GM19043 (cell line): Measurements from ENCODE around the gene SNPH.
"Not testable (repeated sequence)": the region's sequence is repeated elsewhere in the genome, so short reads cannot be mapped to it uniquely, and the experiment has no call there.

Experiments used
- ATAC-seq: cut with Tn5 transposase; IDR thresholded peaks from one replicate; pipeline ENCODE4 v1.9.1; 2021; ENCODE audit warnings: low read depth; ENCODE audit not compliant: unreplicated experiment

SNPH gene, protein sequence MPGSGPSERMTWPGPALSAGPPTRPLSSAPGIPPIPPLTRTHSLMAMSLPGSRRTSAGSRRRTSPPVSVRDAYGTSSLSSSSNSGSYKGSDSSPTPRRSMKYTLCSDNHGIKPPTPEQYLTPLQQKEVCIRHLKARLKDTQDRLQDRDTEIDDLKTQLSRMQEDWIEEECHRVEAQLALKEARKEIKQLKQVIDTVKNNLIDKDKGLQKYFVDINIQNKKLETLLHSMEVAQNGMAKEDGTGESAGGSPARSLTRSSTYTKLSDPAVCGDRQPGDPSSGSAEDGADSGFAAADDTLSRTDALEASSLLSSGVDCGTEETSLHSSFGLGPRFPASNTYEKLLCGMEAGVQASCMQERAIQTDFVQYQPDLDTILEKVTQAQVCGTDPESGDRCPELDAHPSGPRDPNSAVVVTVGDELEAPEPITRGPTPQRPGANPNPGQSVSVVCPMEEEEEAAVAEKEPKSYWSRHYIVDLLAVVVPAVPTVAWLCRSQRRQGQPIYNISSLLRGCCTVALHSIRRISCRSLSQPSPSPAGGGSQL

DNA sequence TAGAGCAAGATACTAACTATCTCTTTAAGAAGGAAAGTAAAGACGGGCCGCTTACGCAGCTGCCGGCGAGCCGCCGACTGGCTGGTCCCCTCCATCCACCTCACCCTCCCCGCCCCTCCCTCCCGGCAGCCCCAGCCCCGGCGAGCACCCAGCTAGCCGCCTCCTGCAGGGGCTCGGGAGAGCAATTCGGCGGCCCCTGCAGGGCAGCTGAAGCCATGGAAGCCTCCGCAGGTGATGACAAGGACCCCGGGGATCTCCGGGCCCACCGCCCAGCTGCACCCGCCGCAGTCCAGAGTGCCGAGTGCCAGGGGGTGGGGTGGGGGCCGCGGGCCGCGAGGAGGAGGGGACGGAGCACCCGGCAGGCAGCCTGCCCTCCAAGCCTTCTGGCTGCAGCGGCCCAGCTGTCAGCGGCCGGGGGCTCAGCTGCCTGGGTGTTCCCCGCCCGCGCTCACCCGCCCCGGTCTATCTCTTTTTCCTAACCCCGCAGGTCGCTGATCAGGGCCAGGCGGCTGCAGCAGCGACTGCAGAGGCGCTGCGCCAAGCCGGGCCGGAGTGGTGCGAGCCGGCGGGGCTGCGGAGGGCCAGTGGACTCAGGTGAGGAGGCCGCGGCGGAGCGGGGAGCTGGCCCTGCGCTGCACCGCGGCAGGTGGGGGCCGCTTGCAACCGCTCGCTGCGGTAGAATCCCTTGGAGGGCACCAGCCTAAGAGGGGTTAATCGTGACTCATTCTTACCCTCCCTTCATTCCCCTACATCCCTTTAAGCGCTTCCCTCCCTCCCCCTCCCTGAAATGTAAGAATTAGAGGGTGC lies at the start of gene SNPH:
Gene SNPH (plus strand): TSS at position 128 of the 807 bp plus-strand sequence. CDS start 29,946 bp downstream, outside the sequence.
- ATAC-seq: no peak

GRCh38 chr20:1216527-1217427 lies 49.3 kb upstream of the SNPH start:
- ATAC-seq: not testable (repeated sequence)

GRCh38 chr20:1222750-1223149 lies 43.3 kb upstream of the SNPH start:
- ATAC-seq: not testable (repeated sequence)

GRCh38 chr20:1224205-1224890 lies 41.7 kb upstream of the SNPH start:
- ATAC-seq: no peak

DNA sequence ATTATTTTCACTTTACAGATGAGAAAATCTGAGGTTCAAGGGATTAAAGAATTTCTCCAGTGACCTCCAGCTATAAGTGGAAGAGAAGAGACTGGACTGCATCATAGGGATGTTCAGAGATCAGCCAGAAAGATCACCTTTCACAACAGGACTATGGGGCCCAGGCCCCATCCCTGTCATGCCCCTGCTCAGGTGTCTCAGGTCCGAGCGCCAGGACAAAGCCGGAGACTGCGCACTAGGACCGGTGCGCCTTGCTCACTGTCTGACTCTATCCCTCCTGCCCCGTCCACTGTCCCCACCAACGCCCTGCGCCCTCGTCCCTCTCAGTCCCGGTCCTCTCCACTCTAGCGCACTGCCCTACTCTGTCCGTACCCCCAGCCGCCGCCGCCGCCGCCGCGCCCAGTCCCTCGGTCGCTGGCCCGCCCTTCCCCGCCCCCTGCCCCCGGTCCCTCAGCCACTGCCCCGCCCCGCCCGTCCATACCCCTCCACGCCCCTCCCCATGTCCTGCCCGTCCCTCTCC lies 40.8 kb upstream of the SNPH start:
- ATAC-seq: no peak

DNA sequence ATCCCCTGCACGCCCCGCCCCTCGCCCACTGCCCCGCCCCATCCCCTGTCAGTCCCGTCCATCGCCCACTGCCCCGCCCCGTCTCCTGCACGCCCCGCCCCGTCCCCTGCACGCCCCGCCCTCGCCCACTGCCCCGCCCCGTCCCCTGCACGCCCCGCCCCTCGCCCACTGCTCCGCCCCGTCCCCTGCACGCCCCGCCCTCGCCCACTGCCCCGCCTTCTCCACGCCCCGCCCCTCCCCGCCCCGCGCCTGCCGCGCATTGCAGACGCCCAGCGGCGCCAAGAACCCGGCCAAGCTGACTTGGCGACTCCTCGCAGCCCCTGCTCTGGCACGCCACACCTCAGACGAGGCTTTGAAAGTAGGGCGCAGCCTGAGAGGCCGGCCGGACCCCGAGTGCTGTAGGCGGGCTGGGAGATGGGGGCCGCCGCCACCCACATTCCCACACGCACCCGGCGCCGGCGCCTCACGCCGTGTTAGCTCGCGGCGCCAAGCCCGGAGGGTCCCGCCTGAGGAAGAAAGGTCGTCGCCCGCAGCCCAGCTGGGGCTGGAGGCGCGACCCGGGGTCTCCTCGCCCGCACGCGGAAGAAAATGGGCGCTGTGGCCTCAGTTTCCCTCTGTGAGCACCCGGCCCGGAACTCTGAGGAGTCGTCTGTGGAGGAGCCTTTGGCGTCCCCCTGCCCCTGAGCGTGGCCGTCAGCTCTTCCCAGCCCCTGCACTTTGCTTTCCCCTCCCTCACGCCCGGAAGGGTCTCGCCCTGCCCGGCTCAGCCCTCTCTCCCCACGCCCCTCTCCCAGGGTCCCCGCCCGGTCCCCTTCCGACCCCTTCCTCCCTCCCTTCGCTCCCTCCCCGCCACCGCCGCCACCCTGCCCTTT lies 40.1 kb upstream of the SNPH start, which contains the start of gene RAD21L1:
Gene RAD21L1 (plus strand): TSS at position 262 of the 872 bp plus-strand sequence. CDS start 2,410 bp downstream, outside the sequence.
- ATAC-seq: no peak

- ATAC-seq: no peak
Measured at GRCh38 chr20:1229541-1229940, 36.6 kb upstream of the SNPH start.

- no peak for ATAC-seq
Measured at GRCh38 chr20:1232286-1233111, 33.6 kb upstream of the SNPH start.

DNA sequence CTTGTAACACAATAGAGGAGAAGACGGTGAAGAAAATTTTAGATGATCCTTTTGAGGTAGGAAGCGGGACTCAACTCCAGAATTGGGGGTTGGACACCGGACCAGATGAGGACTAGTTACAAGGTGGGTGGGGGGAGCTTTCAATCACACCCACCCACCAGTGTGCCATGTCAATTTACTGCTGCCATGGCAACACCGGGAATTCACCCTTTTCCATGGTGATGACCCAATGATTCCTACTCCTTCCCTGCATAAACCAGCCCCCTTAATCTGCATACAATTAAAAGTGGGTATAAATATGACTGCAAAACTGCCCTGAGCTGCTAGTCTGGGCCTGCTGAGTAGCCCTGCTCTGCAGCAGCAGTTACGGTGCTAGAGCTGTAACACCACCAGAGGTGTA lies 25.5 kb upstream of the SNPH start:
- ATAC-seq: no peak

GRCh38 chr20:1241456-1241855 lies 24.6 kb upstream of the SNPH start:
- no peak for ATAC-seq

DNA sequence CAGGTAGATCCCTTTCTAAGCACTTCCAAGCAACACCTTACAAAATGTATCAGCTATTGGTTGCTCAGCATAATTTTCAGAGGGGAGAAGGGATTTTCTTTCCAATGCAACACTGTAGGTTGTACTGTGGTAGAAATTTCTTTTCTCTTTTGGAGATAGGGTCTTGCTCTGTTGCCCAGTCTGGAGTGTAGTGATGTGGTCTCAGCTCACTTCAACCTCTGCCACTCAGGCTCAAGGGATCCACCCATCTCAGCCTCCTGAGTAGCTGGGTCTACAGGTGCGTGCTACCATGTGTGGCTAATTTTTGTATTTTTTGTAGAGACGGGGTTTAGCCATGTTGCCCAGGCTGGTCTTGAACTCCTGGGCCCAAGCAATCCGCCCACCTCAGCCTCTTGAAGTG lies 24.0 kb upstream of the SNPH start:
- no peak for ATAC-seq

GRCh38 chr20:1242530-1242929 lies 23.6 kb upstream of the SNPH start:
- no peak for ATAC-seq

DNA sequence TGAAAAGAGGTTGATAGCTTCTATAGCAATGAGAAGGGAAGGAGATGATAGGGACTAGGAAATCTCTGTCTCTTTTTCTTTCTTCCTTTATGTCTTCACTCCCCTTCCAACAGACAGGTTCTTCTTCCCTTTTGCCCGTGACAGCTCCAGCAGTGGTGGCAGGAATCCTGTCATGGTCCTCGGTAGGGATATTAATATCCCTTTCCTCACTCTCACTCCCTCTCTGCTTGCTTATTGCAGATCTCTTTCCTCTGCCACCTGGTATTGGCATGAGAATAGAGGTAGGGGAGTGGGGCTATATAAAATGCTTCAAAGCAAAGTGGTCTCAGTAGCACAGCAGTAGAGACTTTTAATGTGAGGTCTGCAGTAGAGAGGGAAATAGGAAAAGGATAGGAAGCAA lies 20.5 kb upstream of the SNPH start:
- no peak for ATAC-seq

DNA sequence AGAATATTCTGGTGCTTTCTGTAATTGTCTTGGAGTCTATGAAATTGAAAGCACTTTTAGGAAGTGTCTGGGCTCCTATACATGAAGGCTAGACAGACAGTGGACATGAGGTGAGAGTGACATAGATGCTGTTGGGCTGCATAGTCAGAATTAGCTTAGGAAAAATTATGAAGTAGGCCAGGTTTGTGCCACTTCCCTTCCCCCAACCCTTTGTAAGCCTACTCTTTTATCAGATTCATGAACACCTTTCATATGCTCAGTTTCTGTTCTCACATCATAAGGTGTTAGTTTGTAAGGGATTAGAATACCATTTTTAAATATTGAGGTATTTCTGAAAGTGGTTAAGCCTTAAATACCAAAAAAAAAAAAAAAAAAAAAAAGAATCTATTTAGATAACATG lies 18.4 kb upstream of the SNPH start:
- no peak for ATAC-seq

DNA sequence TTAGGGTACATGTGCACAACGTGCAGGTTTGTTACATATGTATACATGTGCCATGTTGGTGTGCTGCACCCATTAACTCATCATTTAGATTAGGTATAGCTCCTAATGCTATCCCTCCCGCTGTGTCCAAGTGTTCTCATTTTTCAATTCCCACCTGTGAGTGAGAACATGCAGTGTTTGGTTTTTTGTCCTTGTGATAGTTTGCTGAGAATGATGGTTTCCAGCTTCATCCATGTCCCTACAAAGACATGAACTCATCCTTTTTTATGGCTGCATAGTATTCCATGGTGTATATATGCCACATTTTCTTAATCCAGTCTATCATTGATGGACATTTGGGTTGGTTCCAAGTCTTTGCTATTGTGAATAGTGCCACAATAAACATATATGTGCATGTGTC lies 15.8 kb upstream of the SNPH start:
- not testable (repeated sequence) for ATAC-seq

GRCh38 chr20:1252416-1252815 lies 13.7 kb upstream of the SNPH start:
- ATAC-seq: no peak

DNA sequence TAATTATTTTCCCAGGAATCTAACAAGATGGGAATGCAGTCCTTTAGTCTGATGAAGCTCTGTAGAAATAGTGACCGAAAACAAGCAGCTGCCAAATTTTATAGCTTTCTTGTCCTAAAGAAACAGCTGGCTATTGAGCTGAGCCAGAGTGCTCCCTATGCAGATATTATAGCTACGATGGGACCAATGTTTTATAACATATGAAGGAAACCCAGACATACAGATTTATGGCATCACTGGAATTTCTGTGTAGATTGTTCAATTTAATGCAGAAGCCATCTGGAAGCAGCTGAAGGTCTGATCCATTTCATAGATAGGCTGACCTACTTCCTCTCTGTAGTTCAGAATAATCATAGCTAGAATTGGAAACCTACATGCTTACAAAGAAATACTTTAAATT lies 11.8 kb upstream of the SNPH start:
- ATAC-seq: no peak

GRCh38 chr20:1255675-1256074 lies 10.4 kb upstream of the SNPH start:
- ATAC-seq: no peak
